ENCODE results near the gene ZSWIM1.

GRCh38 chr20:45872626-45873025 lies 8.4 kb upstream of the ZSWIM1 start:
- TF ChIP-seq CTCF (IDR thresholded peaks at IDR 0.05) (no peak), EZH2 (IDR thresholded peaks at IDR 0.05) (no peak)
